Keratinocyte (primary cell): ENCODE results near the gene ADIPOR2. TPM values are rescaled to one million over a fixed set of nuclear protein-coding genes. Genes with fewer than 3 reads are reported as not detected.

Experiments
- DNase-seq: peaks from one replicate; pipeline ENCODE4 v3.0.0-alpha.2; 2011; ENCODE audit warnings: low read depth, missing footprints, low spot score
- FAIRE-seq: peaks from 2 replicates; lab custom pipeline; 2011; peaks lifted over from hg19 to GRCh38; lab: Jason Lieb, UNC
- H2AFZ ChIP-seq: 2 replicates; pipeline ENCODE4 v1.6.0; 2012; ENCODE audit warnings: low read length, control low read depth, inconsistent platforms; ENCODE audit not compliant: control insufficient read depth
- H3K27ac ChIP-seq: 2 replicates; pipeline ENCODE4 v1.5.1; 2011; ENCODE audit warnings: low read length; ENCODE audit not compliant: control insufficient read depth, insufficient read depth
- H3K27me3 ChIP-seq: 3 replicates; pipeline ENCODE4 v1.6.0; 2011; ENCODE audit warnings: low read length; ENCODE audit not compliant: control insufficient read depth, insufficient read depth; ENCODE audit errors: extremely low read depth
- H3K36me3 ChIP-seq, 2 experiments: 2 replicates in 1 of 2; 3 replicates in 1 of 2; pipeline ENCODE4 v1.5.1; 2011; ENCODE audit warnings: low read length in 2 of 2, mild to moderate bottlenecking in 1 of 2; ENCODE audit not compliant: control insufficient read depth in 2 of 2, insufficient read depth in 2 of 2; ENCODE audit errors: extremely low read depth in 1 of 2
- H3K4me1 ChIP-seq: 3 replicates; pipeline ENCODE4 v1.5.1; 2011; ENCODE audit warnings: low read length; ENCODE audit not compliant: control insufficient read depth, insufficient read depth; ENCODE audit errors: extremely low read depth
- H3K4me2 ChIP-seq: 3 replicates; pipeline ENCODE4 v1.6.0; 2011; ENCODE audit warnings: low read depth, low read length; ENCODE audit not compliant: control insufficient read depth, insufficient read depth; ENCODE audit errors: extremely low read depth
- H3K4me3 ChIP-seq, 3 experiments: fragments of 200-600 bp in 1 of 3; sonication (generic) in 1 of 3; 2 replicates in 2 of 3; 3 replicates in 1 of 3; pipeline ENCODE4 v1.5.1; 2011 to 2016; ENCODE audit warnings: low read length in 3 of 3, mild to moderate bottlenecking in 3 of 3, control low read depth in 2 of 3, inconsistent platforms in 1 of 3, low read depth in 1 of 3, mixed read lengths in 1 of 3, mixed run types in 1 of 3, moderate library complexity in 1 of 3; ENCODE audit not compliant: control insufficient read depth in 2 of 3, insufficient read depth in 2 of 3; ENCODE audit errors: extremely low read depth in 1 of 3
- H3K79me2 ChIP-seq: 2 replicates; pipeline ENCODE4 v1.6.0; 2012; ENCODE audit warnings: low read length; ENCODE audit not compliant: control insufficient read depth, insufficient read depth
- H3K9ac ChIP-seq: 3 replicates; pipeline ENCODE4 v1.6.0; 2011; ENCODE audit warnings: low read length; ENCODE audit not compliant: control insufficient read depth, insufficient read depth; ENCODE audit errors: extremely low read depth
- H3K9me1 ChIP-seq: 3 replicates; pipeline ENCODE4 v1.6.0; 2011; ENCODE audit warnings: low read length; ENCODE audit not compliant: control insufficient read depth, insufficient read depth; ENCODE audit errors: extremely low read depth
- H3K9me3 ChIP-seq: 2 replicates; pipeline ENCODE4 v1.5.1; 2012; ENCODE audit warnings: low read depth, low read length; ENCODE audit not compliant: control insufficient read depth
- H4K20me1 ChIP-seq: 3 replicates; pipeline ENCODE4 v1.6.0; 2011; ENCODE audit warnings: low read length; ENCODE audit not compliant: control insufficient read depth, insufficient read depth; ENCODE audit errors: extremely low read depth
- CTCF ChIP-seq, 3 experiments: IDR thresholded peaks in 1 of 3; conservative IDR thresholded peaks in 1 of 3; optimal IDR thresholded peaks in 1 of 3; 2 replicates in 2 of 3; 3 replicates in 1 of 3; pipeline versions ENCODE3 to v1.5.1; 2011; ENCODE audit warnings: low read length in 3 of 3, mild to moderate bottlenecking in 3 of 3, moderate library complexity in 2 of 3, control low read depth in 1 of 3, inconsistent platforms in 1 of 3; ENCODE audit not compliant: insufficient read depth in 2 of 3; ENCODE audit errors: extremely low read depth in 1 of 3
- EZH2 ChIP-seq: IDR thresholded peaks from one replicate; pipeline ENCODE4 v1.6.1; 2012; ENCODE audit warnings: inconsistent platforms, mild to moderate bottlenecking, low read length, moderate library complexity
- dilution Hi-C: fragments of 300-500 bp; cut with MboI; formaldehyde crosslinking; loops from one replicate; pipeline ENCODE4 v1.7.0; 2020; ENCODE audit warnings: low sequenced_read_pairs; ENCODE audit not compliant: extremely low pct_ligation_motif_present
- polyA plus RNA-seq, 5 experiments: library from polyadenylated mRNA; depleted of rRNA in 3 of 5; stranded (reverse) in 3 of 5; stranded (forward) in 1 of 5; unstranded in 1 of 5; fragments of >200 nt; gene quantifications; 1 replicate in 1 of 5; 2 replicates in 3 of 5; 3 replicates in 1 of 5; pipeline versions ENCODE4 v1.2.1 to v1.2.3, GENCODE V29; 2011 to 2012; ENCODE audit warnings: missing spikeins in 2 of 5, low read depth in 1 of 5, low replicate concordance in 1 of 5

The ADIPOR2 gene
- polyA plus RNA-seq, 1 donor (not counting 4 experiments of a cell fraction or from before 2014, with no cell fraction given) = 59.4 TPM

- Histone ChIP-seq H3K4me3 (no peak overlapping the region), H3K9me1 (no peaks in the 10 kb centered on the region), H3K79me2 (peaks cover 94% of the 10 kb centered on the region), H3K4me1 (no peaks in the 10 kb centered on the region), H3K27me3 (no peaks in the 10 kb centered on the region), H3K9me3 (no peaks in the 10 kb centered on the region), H4K20me1 (peaks cover 3% of the 10 kb centered on the region), H2AFZ (no peak overlapping the region), H3K36me3 (no peaks in the 10 kb centered on the region), H3K27ac (no peak overlapping the region), H3K4me2 (no peak overlapping the region), H3K9ac (no peak overlapping the region)
- dilution Hi-C loops = no loop called here
- no peak for DNase-seq
- no peak for TF ChIP-seq EZH2
- TF ChIP-seq CTCF (optimal IDR thresholded peaks at IDR 0.05 in 1 of 3, IDR thresholded peaks at IDR 0.05 in 1 of 3, conservative IDR thresholded peaks at IDR 0.05 in 1 of 3; ENCODE audit: extremely low read depth in 1 of 3, insufficient read depth in 2 of 3, low read length in 3 of 3) = no peak
- no peak for FAIRE-seq
Measured at GRCh38 chr12:1716215-1716862, 25.5 kb downstream of the ADIPOR2 start.

GRCh38 chr12:1716911-1717310 is 26.0 kb downstream of the ADIPOR2 start:
- Histone ChIP-seq H3K4me1 (no peaks in the 10 kb centered on the region), H3K4me2 (no peak overlapping the region), H3K79me2 (peaks cover 94% of the 10 kb centered on the region), H3K9me3 (no peaks in the 10 kb centered on the region), H3K27me3 (no peaks in the 10 kb centered on the region), H3K36me3 (no peaks in the 10 kb centered on the region), H2AFZ (no peak overlapping the region), H3K27ac (no peak overlapping the region), H4K20me1 (peaks cover 3% of the 10 kb centered on the region), H3K4me3 (no peak overlapping the region), H3K9ac (no peak overlapping the region), H3K9me1 (no peaks in the 10 kb centered on the region)
- FAIRE-seq (no peak), DNase-seq (no peak)
- TF ChIP-seq EZH2 = no peak
- TF ChIP-seq CTCF (optimal IDR thresholded peaks at IDR 0.05 in 1 of 3, IDR thresholded peaks at IDR 0.05 in 1 of 3, conservative IDR thresholded peaks at IDR 0.05 in 1 of 3; ENCODE audit: extremely low read depth in 1 of 3, insufficient read depth in 2 of 3, low read length in 3 of 3) = no peak
- dilution Hi-C loops = no loop called here
